ENCODE data around the gene CAMK2D.

Gene CAMK2D

GRCh38 chr4:113504422-113504821 lies 257.1 kb downstream of the CAMK2D start:
- no peak for DNase-seq

GRCh38 chr4:113503691-113504090 lies 257.8 kb downstream of the CAMK2D start:
- DNase-seq = no peak

GRCh38 chr4:113502906-113503305 lies 258.6 kb downstream of the CAMK2D start:
- DNase-seq = no peak

GRCh38 chr4:113502476-113502875 lies 259.1 kb downstream of the CAMK2D start:
- DNase-seq = no peak

- no peak for DNase-seq
Measured at GRCh38 chr4:113500424-113500823, 261.1 kb downstream of the CAMK2D start.

GRCh38 chr4:113499696-113500095 lies 261.8 kb downstream of the CAMK2D start:
- no peak for DNase-seq

GRCh38 chr4:113499166-113499565 lies 262.4 kb downstream of the CAMK2D start:
- DNase-seq = no peak

- DNase-seq = no peak
Measured at GRCh38 chr4:113497154-113497884, 264.2 kb downstream of the CAMK2D start.

- no peak for DNase-seq
Measured at GRCh38 chr4:113496698-113497097, 264.8 kb downstream of the CAMK2D start.

GRCh38 chr4:113495790-113496189 lies 265.7 kb downstream of the CAMK2D start:
- DNase-seq = no peak

- DNase-seq = no peak
Measured at GRCh38 chr4:113483131-113483530, 278.4 kb downstream of the CAMK2D start.

- DNase-seq = no peak
Measured at GRCh38 chr4:113482325-113482724, 279.2 kb downstream of the CAMK2D start.

GRCh38 chr4:113481820-113482219 lies 279.7 kb downstream of the CAMK2D start:
- DNase-seq = no peak

GRCh38 chr4:113480109-113480508 lies 281.4 kb downstream of the CAMK2D start:
- no peak for DNase-seq

GRCh38 chr4:113478032-113478431 lies 283.5 kb downstream of the CAMK2D start:
- DNase-seq = no peak

- no peak for DNase-seq
Measured at GRCh38 chr4:113476800-113477199, 284.7 kb downstream of the CAMK2D start.

- no peak for DNase-seq
Measured at GRCh38 chr4:113474017-113474416, 287.5 kb downstream of the CAMK2D start.

GRCh38 chr4:113472864-113473263 lies 288.7 kb downstream of the CAMK2D start:
- no peak for DNase-seq

- DNase-seq = no peak
Measured at GRCh38 chr4:113471146-113471860, 290.2 kb downstream of the CAMK2D start.

GRCh38 chr4:113469926-113470325 lies 291.6 kb downstream of the CAMK2D start:
- DNase-seq = no peak

GRCh38 chr4:113469023-113469390 lies 292.5 kb downstream of the CAMK2D start:
- no peak for DNase-seq

- no peak for DNase-seq
Measured at GRCh38 chr4:113468165-113469022, 293.1 kb downstream of the CAMK2D start.

GRCh38 chr4:113467581-113467980 lies 294.0 kb downstream of the CAMK2D start:
- no peak for DNase-seq

GRCh38 chr4:113462286-113462685 lies 299.3 kb downstream of the CAMK2D start:
- DNase-seq = no peak

Data from NCI-H2107 (cell line).